ENCODE results near the gene RNF152.

DNA sequence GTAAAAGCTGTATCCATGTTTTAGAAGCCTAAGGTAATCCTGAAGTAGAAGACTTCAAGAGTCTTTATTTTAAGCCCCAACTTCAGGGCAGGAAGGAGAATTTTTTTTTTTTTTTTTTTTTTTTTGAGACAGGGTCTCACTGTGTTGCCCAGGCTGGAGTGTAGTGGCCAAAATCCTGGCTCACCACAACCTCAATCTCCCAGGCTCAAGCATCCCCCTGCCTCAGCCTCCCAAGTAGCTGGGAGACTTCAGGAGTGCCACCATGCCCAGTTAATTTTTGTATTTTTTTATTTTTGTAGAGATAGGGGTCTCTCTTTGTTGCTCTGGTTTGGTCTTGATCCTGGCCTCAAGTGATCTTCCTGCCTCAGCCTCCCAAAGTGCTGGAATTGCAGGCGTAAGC is 3.3 kb upstream of the RNF152 start:
- TF ChIP-seq, protein P1, sequence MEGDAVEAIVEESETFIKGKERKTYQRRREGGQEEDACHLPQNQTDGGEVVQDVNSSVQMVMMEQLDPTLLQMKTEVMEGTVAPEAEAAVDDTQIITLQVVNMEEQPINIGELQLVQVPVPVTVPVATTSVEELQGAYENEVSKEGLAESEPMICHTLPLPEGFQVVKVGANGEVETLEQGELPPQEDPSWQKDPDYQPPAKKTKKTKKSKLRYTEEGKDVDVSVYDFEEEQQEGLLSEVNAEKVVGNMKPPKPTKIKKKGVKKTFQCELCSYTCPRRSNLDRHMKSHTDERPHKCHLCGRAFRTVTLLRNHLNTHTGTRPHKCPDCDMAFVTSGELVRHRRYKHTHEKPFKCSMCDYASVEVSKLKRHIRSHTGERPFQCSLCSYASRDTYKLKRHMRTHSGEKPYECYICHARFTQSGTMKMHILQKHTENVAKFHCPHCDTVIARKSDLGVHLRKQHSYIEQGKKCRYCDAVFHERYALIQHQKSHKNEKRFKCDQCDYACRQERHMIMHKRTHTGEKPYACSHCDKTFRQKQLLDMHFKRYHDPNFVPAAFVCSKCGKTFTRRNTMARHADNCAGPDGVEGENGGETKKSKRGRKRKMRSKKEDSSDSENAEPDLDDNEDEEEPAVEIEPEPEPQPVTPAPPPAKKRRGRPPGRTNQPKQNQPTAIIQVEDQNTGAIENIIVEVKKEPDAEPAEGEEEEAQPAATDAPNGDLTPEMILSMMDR (IDR thresholded peaks at IDR 0.05): no peak
- no peak for TF ChIP-seq POLR2A (IDR thresholded peaks at IDR 0.05)

All from esophagus squamous epithelium (tissue), 4 donors.